NCI-H128 (cell line): ENCODE data around the gene TRAPPC2L.
"Not testable (repeated sequence)": the region's sequence is repeated elsewhere in the genome, so short reads cannot be mapped to it uniquely, and the experiment has no call there.

ENCODE experiments used
- DNase-seq: peaks from one replicate; lab custom pipeline; 2025; ENCODE audit not compliant: unreplicated experiment; lab: John Stamatoyannopoulos, UW

Gene TRAPPC2L

DNA sequence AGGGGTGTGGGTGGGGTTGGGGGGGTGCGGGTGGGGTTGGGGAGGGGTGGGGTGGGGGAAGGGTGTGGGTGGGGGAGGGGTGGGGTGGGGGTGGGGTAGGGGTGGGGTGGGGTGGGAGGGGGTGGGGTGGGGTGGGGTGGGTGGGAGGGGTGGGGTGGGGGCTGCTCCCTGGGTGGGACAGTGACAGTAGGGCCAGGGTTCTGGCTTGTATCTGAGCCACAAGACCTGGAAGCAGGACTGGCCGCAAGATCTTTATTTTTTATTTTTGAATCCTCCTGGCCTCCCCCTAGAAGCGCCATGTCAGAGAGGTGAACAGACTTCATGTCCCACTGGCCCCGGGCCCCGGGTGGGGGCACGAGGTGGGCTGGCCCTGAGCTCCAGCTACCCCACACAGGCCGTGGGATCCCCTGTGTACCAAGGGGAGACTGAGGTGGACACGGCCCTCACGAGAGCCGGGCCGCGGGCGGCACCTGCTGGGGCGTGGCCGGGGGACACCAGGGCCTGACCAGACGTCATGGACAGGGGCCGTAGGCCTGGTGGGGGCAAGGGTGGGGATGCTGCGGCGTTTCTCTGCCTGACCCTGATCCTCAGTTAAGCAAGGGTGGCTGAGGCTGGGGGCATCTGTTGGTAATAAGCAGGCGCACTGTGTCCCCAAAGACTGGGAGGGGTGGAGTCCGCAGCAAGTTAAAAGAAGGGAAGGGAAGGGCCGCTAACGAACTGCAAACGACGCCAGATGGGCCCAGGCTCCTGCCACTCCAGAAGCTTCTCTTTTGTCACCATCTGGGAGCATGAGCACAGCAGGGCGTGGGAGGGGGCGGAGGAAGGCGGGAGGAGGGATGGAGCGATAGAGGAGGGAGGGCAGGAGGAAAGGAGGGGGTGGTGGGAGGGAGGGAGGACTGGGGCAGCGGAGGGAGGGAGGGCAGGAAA lies 31.8 kb downstream of the TRAPPC2L start:
- DNase-seq = no peak

DNA sequence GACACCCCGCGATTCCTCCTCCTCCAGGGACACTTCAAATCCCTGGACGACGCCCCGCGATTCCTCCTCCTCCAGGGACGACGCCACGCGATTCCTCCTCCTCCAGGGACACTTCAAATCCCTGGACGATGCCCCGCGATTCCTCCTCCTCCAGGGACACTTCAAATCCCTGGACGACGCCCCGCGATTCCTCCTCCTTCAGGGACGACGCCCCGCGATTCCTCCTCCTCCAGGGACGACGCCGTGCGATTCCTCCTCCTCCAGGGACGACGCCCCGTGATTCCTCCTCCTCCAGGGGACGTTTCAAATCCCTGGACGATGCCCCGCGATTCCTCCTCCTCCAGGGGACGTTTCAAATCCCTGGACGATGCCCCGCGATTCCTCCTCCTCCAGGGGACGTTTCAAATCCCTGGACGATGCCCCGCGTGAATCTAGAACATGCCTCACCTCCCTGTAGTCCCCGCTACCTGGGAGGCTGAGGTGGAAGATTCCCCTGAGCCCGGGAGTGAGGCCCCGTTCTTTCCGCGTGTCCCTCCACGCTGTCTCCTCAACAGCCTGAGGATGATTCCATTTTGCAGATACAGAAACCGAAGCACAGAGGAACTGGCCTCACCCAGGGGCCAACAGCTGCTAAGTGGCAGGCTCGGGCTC lies 32.9 kb downstream of the TRAPPC2L start:
- DNase-seq = not testable (repeated sequence)

DNA sequence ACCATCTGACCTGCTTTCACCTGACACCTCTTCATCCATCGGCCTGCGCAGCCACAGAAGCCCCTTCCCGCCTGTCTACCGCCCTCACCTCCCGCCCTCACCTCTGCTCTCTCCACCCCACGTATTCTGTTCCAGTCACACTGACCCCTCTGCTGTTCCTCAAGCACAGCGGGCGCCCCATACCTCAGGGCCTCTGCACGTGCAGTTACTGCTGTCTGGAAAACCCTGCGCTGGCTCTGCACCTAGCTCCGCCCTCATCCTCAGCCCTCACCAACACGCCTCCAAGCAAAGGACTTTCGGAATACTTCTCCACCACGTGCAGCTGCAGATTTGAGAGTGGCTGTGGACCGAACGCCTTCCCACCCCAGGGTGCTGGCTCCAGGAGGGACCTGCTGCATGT lies 34.2 kb downstream of the TRAPPC2L start:
- DNase-seq = no peak

DNA sequence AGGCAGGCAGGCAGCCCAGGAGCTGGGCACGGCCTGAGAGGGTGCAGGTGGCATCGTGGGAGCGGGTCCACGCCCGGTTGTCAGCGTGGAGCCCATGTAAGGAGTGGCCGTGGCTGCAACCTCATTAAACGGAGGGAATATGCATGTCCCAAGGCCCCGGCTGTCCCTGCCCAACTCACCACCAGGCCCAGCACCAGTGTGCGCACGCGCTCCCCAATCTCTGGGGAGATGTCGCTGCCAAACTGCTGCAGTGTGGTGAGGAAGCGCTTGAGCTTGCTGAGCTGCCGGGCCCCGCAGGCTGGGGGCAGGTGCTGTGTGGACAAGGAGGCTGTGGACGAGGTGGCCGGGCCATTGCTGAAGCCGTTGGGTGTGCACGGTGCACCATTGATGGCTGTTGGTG lies 35.1 kb downstream of the TRAPPC2L start:
- DNase-seq = no peak

DNA sequence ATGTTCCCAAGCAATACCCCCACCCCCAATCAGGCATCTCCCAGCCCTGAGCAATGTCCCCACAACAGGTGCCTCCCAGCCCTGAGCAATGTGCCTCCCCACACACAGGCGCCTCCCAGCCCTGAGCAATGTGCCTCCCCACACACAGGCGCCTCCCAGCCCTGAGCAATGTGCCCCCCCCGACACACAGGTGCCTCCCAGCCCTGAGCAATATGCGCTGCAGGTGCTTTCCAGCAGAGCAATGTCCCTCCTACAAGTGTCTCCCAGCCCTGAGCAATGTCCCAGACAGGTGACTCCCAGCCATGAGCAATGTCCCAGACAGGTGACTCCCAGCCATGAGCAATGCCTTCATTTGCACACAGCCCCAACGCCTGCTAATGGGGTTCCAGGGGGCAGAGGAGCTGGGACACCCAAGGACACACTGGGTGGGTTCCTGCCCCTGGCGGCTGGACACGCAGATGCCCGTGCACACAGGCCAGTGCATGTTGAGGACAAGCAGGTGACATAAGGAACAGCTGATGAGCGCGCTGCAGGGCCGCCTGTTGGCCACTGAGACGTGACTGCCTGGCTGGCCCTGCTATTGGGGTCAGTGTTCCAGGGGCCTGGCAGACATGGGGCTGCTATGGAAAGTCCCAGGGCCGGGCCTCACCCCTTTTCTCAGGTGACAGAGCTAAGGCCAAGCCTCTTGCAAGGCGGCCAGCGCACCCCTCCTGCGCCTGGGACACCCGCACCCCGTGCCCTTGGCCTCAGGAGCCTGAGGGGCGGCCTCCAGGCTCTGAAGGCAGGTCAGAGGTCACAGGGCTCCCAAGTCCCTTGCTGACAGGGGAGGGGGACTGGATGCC lies 36.4 kb downstream of the TRAPPC2L start:
- no peak for DNase-seq

DNA sequence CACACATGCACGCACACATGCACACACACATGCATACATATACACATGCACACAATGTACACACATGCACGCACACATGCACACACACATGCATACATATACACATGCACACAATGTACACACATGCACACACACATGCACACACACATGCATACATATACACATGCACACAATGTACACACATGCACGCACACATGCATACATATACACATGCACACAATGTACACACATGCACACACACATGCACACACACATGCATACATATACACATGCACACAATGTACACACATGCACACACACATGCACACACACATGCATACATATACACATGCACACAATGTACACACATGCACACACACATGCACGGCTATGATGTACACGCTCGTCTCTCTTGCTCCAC lies 37.3 kb downstream of the TRAPPC2L start:
- not testable (repeated sequence) for DNase-seq

DNA sequence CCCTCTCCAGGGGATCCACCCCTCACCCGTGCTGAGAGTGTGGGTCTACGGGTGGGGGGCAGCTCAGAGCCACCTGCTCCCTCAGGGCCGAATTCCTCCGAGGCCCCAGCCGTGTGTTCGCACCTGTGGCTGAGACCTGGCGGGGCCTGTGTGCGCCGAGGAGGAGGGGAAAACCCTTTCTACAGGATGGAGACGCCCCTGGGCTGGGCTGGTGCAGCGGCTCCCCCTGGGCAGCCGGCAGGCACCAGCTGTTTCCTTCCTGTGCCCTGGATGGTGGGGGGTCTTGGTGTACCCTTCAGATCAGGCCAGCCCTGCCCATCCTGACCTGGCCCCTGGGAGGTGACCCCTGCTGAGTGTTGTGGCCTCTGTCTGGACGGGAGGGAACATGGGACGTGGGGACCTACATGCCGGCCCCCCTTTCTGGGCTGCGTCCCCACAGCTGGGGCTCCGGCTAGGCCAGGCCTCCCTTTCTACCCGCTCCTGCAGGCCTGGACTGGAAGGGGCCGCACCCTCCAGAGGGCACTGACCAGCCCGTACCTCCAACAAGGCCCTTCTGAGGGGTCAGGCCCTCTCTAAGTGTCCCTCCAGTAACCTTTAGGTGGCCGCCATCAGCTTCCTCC lies 37.9 kb downstream of the TRAPPC2L start:
- no peak for DNase-seq

DNA sequence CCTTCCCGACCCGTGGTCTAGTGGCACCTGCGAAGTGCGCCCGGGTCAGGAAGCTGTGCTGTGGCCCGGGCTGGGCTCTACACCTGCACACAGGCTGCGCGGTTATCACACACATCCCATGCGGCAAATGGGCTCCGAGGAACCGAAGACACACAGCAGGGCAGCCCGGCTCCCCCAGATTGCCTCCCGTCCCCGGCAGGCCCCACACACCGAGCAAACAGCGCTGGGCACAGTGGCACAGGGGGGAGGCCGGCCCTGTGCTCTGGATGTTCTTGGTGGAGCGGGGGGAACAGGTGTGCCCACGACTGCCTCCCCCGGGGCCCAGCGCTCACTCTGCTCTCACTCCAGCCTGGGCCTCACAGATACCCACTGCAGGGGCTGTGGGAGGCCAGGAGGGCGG lies 38.4 kb downstream of the TRAPPC2L start:
- no peak for DNase-seq

DNA sequence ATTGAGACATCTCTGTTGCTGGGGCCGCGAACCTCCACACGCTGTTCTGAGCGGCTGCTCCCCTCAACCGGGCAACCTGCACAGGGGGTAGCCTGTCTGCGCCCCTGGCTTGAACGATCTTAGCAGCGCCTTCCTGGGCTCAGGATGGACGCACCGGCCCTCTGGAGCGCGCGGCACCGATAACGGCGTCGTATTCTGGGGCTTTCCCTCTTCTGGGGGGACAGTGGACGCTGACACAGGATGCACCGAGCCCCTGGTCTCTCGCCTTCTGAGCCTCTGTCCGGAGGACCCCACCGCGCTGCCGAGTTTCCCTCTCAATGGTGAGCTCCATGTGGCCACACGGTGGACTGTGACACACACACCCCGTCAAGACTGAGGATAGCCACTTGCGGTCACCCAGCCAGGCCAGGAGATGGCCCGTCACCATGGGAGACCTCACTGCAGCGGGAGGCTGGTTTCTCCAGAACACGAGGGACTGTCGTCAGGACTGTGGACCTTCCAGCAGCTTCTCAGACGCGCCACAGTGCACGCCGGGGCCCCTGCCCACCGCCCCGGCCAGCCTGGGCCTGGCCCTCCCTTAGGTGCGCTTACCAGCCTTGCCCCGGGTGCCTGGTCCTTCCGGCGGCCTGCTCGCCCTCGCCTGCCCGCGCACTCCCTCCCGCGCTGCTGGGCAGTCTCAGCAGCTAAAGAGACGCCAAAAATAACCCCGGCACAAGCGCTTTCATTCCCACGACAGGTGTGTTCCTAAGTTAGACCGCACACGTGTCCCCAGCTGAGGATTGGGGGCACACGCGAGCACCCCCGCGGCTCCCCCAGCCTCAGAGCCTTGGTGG lies 39.5 kb downstream of the TRAPPC2L start:
- DNase-seq = no peak

DNA sequence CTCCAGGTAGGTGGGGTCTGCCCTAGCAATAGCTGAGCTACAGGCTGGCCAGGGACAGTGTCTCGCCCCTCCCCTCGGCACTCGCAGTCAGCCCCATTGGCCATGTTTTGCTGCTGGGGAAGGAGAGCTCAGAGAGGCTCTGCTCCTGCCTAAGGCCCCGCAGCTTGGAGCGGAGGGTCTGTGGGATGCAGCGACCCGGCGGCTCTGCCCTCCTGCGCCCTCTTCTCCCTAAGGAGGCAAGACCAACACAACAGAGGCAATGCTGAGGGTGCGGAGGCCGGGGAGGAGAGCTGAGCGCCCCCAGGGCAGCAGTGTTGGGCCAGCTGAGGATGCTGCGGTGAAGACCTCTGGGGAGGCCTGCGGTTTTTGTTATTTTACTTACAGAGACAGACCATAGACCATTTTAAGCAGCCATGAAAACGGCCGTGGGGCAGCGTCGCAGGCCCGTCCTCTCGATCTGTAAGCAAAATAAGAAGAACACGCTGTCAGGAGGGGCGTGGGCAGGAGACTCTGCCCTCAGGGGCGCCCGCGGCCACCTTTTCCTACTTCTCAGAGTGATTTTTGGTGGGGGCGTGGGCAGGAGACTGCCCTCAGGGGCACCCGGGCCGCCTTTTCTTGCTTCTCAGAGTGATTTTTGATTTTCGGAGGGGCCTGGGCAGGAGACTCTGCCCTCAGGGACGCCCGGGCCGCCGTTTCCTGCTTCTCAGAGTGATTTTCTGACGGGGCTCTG lies 40.9 kb downstream of the TRAPPC2L start:
- DNase-seq = no peak

DNA sequence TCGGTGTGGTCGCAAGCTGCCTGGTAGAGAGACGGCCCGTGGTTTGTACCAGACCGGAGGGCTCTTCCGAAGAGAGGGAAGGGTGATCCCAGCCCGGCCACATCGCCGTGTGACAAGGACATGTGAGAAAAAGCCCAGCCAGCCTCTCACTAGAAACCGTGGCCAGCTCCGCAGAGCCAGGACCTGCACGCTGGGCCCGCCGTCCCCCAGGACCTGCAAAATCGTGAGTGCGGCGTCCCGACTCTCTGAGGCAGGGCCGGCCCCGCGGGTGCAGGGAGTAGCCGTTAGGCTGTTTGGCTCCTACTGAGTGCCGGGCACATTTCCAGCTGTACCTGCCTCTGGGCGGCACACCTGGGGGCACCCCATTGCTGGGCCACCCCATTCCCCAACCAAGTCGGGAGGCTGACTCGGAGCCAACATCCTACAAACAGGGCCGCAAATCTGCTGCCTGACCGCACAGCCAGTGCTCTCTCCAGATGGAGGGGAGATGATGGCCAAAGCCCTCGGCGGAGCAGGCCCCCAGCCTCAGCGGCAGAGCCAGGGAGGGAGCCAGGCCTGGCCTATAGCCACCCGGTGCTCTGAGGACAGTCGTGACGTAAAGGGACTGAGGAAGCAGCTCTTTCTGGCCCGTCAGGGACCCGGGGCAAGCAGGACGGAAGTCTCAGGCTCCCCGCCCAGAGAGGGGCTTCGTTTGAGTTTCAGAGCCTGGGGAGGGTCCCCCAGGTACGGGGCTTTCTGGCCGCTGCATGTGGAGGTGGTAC lies 43.2 kb downstream of the TRAPPC2L start:
- no peak for DNase-seq

DNA sequence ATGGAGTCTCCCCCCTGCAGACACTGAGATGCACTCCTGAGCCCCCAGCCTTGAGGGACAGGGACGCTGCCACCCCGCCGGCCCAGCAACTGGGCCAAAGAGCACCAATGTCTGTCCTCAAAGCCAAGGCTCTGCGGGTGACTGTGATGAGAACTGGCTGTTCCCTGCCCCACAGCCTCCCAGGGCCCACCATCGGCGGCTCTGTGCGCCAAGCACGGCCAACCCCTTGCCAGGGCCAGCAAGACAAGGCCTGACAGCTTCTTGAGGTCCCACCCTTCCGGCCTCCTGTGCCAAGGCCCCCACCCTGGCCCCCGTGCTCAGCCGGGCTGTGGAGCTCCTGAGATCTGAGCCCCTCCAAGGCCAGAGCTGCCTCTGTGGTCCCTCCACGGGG lies 43.7 kb downstream of the TRAPPC2L start:
- DNase-seq = no peak

DNA sequence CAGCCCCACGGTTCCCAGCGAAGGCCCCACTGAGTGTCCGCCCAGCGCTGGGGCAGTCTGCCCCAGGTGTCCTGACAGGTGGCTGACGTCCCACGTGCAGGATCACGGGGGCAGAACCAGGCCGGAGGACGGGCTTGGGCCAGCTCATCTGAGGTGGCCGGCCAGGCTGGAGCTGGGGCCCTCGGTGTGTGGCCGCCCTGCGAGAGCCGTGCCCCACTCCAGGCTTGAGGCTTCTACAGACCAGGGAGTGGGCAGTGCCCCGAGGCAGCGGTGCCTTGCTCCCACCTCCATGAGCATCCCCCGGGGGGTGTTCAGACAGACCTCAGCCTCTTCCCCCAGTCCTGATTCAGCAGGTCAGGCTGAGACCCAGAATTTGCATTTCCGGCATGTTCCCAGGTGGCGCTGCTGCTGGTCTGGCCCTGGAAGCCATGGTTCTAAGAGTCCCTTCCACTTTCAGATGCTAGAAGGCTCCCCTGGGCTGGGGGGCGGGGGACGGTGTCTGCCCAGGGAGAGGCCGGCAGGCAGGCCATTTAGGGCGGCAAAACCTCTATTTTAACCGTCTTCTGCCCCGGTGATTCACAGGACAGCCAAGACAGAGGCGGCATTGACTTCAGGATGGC lies 44.9 kb downstream of the TRAPPC2L start:
- DNase-seq = no peak

DNA sequence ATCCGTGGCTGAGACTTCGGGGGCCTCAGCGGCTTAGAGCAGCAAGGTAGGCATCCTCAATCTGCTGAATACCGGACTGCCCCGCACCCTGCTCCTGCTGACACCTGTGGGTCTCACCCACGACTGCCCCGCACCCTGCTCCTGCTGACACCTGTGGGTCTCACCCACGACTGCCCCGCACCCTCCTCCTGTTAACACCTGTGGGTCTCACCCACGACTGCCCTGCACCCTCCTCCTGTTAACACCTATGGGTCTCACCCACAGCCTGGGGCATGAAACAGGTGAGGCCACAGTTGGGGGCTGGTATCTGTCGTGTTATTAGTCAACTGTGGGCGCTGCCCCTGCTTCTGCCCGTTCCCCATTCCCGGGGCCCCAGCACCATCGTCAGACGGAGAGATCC lies 45.8 kb downstream of the TRAPPC2L start:
- DNase-seq = no peak

DNA sequence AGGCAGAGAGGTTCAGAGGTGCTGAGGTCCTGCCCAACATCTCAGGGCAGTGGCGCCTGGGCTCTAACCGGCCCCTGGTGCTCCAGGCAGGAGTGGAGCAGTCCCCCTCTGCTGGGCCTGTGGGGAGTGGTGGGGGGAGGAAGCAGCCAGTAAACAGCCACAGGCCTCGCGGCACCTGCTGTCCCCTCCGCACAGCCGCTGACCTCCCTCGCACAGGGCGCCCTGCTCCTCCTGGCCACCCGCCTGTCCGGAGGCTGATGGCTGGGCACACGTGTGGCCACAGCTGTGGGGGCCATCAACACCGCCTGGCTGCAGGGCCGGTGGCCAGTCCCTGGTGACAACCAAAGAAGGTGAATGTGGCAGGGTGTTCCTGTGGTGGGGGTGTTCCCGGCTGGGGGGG lies 46.3 kb downstream of the TRAPPC2L start:
- DNase-seq = no peak

DNA sequence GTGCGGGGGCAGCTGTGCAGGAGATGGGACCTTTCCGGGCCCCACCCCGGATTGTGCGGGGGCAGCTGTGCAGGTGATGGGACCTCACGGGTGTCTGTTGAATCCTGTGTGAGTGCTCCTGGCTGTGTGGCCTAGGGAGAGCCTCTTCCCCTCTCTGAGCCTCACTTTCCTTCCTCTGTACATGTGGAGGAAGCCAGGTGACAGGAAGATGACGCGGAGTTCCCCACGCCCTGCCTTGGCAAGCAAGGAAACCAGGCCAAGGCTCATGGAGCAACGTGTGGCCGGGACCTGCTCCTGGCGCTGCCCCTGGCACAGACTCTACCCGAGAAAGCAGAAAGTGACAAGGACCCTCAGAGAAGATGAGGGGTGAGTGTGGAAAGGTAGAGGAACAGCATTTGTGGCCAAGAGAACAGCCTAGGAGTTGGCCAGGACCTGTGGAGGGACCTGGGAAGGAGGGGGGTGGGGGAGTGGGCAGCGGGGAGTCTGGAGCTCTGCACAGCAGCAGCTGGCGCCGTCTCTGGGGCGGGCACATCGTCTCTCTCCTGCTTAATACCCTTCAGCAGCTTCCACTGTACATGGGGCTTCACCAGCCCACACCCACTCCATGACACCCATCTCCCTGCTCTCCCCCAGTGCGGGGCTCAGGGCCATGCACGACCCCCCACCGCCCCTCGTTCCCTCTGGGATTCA lies 47.9 kb downstream of the TRAPPC2L start:
- DNase-seq = no peak

DNA sequence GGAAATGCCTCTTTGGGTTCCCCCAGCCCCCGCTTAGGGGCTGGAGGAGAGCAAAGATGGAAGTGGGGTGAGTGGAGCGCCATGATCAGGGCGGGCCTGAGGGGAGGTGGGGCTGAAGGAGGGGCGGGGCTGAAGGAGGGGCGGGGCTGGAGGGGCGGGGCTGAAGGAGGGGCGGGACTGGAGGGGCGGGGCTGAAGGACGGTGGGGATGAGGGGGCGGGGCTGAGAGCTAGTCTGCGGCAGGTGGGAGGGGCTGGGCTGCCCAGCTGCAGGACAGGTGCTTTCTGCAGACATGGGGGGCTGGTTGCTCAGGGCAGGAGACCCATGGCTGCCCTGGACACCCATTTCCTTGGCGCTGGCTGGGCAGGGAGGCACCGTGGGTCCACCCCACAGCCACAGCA lies 48.6 kb downstream of the TRAPPC2L start:
- no peak for DNase-seq

DNA sequence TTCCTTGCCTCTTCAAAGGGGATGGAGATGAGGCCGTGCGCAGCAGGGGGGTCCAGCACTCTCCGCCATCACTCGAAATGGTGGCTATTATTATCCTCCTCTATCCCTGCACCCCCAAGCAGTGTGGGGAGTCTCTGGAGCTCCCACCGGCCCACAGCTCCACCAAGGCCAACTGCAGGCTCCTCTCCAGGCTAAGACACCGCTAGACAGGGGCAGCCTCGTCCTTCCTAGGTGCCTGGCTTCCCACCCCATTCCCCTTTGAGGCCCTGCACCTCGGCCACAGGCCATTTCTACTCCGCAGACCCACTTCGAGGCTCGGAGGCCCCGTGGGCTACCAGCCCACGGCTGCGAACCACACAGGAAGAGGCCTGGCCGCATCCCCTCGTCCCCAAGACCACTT lies 49.1 kb downstream of the TRAPPC2L start:
- DNase-seq = no peak
